Transverse colon (tissue), 3 donors: ENCODE data around the gene HMCN2.

Source experiments
- EP300 ChIP-seq: sonication (generic); formaldehyde crosslinking; IDR thresholded peaks from one replicate; pipeline ENCODE4 v1.6.1; 2017; ENCODE audit warnings: antibody characterized with exemption, low read depth
- TF ChIP-seq, protein P1 (sequence below), 5 experiments: fragments of 200-600 bp in 3 of 5; fragments of 450-650 bp in 2 of 5; sonication (generic) in 3 of 5; IDR thresholded peaks; 1 replicate in 2 of 5; 2 replicates in 3 of 5; pipeline ENCODE4 v1.5.1; 2016 to 2017; ENCODE audit warnings: antibody characterized with exemption in 5 of 5, inconsistent platforms in 3 of 5, mild to moderate bottlenecking in 2 of 5, moderate library complexity in 1 of 5

GRCh38 chr9:130473566-130473965 lies 208.0 kb downstream of the HMCN2 start:
- no peak for TF ChIP-seq EP300
- TF ChIP-seq, protein P1, sequence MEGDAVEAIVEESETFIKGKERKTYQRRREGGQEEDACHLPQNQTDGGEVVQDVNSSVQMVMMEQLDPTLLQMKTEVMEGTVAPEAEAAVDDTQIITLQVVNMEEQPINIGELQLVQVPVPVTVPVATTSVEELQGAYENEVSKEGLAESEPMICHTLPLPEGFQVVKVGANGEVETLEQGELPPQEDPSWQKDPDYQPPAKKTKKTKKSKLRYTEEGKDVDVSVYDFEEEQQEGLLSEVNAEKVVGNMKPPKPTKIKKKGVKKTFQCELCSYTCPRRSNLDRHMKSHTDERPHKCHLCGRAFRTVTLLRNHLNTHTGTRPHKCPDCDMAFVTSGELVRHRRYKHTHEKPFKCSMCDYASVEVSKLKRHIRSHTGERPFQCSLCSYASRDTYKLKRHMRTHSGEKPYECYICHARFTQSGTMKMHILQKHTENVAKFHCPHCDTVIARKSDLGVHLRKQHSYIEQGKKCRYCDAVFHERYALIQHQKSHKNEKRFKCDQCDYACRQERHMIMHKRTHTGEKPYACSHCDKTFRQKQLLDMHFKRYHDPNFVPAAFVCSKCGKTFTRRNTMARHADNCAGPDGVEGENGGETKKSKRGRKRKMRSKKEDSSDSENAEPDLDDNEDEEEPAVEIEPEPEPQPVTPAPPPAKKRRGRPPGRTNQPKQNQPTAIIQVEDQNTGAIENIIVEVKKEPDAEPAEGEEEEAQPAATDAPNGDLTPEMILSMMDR (IDR thresholded peaks at IDR 0.05), result no peak
